ENCODE measurements around the gene G6PC3.
"Not testable (repeated sequence)": the region's sequence is repeated elsewhere in the genome, so short reads cannot be mapped to it uniquely, and the experiment has no call there.

G6PC3 gene

DNA sequence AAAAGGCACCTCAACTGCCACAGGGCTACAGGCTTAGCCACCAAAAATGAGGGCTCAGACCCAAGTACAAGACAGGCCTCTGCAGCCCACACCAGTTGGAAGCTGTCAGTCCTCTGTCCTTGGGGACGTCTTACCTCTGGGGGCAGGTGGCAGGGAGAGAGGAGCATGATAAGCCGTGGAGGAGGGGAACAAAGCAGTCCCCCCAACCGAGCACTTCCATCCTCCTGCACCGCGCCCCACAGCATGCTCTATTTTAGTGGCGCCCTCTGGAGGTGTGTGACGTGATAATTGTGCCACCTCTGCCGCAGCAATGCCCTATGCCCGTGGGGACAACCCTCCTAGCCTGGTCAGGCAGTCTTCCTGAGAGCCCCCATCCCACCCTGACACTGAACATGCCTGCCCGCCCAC, 13.6 kb downstream of the G6PC3 start:
- peak; percentile 24 for DNase-seq (ENCODE audit: low read depth)

DNA sequence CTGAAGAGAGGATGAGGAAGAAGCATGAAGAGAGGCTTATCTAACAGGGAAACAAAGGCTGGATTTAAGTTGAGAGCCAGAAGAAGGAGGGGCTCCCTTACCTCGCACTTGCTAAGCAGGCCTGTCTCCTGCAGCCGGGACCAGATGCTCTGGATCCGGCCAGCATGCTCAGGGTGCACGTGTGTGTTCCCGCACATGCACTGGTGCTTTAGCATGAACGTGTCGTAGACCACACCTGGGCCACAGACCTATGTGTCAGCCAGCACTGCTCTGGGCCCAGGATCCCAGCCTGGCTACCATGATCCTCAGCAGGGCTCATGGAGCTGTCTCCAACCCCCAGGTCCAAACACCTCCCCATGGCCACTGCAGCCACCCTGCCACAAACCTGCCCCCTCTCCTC, 14.4 kb downstream of the G6PC3 start:
- DNase-seq (ENCODE audit: low read depth): no peak

DNA sequence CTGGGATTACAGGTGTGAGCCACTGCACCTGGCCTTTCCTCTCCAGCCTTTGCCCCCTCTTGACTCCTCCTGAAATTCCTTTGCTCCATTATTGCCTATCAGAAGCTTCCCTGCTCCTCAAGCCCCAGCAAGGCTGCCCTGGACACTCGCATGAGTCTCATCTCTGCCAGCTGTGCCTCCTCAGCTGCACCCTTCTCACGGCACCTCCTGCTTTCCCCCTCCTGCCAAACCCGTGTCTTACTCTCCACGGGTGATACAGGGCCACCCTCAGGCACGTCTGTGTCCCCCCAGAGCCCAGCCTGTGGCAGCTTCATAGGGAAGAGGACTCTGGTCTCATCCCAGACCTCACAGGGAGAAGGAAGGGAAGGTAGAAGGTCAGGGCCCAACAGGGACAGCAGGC, 15.4 kb downstream of the G6PC3 start:
- no peak for DNase-seq (ENCODE audit: low read depth)

DNA sequence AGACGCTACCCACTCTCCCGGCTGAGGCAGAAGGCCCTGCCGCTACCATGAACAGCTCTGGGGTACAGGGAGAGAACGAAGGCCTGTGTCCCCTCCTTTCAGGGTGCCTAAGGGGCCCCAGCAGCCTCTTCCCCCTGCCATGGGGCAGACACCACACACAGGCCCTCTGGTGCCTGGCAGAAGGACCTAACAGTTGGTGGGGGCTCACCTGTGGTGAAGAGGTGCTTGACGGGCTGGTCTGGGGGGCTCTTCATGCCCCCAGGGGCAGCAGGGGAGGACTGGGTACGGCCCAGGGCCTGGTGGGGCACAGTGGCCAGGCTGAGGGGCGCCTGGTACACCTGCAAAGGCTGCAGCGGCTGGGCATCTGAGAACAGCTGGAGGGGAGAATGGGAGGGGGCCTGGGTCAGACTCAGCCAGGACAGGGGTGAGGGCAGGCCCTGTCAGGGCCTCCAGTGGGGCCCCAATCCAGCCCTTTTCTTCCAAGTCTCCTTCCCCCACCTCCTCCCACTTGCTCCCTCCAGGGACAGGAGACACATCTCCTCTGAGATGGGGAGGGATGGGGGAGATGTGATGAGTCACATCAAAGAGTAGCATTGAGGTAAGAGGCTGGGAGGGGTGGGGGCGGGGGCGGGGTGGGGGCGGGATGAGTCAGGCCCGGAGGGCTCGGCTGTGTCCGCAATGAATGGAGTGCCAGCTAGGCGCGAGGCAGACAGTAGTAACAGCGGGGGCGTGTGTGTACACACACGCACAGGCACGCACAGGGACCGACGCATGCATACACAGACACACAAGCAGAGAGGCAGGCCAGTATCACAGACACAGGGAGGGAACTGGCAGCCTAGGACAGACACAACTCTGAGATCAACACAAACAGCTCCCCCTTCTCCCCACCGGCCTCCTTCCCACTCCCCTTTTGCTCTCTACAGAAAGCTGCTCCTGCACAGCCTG, 16.1 kb downstream of the G6PC3 start:
- peak; percentile 41 for DNase-seq (ENCODE audit: low read depth)

DNA sequence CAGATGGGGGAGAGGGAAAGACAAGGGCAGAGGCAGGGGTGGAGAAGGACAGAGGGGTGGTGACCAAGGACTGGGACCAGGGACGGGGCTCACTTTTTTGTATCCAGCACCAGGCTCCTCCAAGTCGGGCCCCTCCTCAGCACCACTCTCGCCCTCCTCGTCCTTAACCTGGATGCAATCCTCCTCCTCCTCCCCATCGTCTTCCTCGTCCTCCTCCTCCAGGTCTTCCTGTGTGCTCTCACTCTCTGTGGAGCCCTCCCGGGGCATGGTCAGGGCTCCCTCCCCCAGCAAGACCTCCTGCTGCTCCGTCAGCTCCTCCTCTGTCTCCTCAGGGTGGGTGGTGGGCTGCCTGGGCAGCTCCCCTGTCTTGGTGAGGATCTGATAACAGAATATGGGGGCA, 16.8 kb downstream of the G6PC3 start:
- DNase-seq (ENCODE audit: low read depth): no peak

DNA sequence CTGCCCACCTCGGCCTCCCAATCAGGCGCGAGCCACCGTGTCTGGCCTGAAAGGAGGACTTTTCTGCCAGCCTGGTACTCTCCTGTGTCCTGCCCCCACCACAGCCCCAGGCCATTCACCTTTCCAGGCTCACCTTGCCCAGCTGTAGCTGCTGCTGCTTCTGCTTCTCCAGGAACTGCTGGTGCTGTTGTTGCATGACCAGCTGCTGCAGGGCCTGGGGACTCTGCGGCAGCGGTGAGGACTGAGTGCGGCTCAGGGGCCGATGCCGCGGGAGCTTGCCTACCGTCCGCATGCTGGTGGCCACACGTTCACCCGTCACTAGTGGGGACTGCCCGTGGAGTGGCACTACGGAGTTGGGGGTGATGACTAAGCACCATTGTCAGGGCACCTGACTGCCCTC, 17.7 kb downstream of the G6PC3 start:
- no peak for DNase-seq (ENCODE audit: low read depth)

DNA sequence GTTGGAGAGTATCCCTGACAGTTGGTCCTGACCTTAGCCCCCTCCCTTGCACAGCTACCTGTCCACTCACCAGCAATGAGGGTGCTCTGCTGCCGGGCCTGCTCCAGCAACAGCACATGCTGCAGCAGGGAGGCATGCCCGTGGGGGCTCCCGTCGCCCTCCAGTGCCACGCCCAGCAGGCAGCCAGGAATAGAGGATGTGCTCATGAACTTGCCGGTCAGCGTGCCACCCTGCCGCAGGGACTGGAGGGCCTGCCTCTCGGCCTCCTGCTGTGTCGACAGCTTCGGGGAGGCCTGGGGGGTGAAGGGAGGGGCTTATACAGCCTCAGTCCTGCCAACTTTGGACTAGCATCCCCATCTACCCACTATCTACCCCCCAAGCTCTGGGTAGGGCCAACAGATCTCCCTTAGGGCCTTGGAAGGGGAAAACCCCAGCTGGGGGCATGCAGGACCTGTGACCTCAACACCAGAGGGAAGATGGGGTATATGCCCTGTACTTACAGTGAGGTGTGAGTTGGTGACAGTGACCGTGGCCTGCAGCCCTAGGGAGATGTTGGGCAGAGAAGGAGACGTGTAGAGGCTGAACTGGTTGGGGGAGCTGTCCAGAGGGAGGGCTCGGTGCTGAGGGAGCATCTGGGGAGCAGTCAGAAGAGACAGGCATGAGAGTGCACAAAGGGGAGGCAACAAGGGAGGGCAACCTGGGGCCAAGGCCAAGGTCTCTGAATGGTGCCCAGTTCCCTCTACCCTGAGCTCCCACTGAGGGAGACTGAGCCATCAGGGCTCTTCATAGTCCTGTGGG, 20.9 kb downstream of the G6PC3 start:
- no peak for DNase-seq (ENCODE audit: low read depth)

DNA sequence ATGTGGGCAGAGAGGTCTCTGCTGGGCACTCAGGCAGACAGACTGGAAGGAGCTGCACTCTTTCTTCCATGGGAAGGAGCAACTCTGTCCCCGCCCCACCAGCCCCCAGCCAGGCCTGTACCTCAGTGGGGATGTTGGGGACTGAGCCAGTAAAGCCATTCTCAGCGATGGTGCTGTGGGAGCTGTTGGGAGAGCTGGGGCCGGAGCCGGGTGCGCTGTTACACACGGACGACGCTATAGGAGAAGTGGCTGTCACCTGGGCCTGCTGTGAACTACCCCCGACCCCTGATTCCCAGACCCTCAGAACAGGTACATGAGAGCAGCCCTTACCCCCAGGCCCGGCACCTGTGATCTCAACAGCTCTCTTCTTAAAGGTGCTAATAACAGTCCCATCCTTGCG, 21.5 kb downstream of the G6PC3 start:
- no peak for DNase-seq (ENCODE audit: low read depth)

DNA sequence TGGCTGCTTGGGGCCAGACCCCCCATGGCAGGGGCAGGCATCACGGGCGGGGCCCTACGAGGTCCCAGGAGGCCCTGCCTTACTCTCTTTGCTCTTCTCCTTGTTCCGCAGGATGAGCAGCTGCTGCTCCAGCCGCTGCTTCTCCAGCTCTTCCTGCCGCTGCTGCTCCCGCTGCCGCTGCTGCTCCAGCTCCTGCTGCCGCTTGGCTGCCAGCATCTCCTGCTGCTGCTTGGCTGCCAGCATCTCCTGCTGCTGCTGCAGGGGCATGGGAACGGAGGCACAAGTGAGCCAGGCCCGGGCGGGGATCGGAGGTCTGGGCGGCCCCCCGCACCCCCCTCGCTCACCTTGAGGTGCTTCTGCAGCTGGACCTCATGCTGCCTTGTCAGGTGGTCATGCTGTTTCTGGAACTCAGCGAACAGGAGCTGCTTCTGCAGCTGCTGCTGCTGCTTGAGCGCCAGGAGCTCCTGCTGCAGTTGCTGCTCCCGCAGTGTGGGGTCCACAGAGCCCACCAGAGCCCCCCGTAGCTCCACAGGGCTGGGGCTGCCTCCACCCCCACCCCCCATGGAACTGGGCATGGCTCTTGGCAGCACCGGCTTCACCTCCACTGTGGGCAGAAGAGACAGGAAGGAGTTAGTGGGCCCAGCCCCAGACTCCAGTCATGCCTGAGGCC, 22.8 kb downstream of the G6PC3 start:
- no peak for DNase-seq (ENCODE audit: low read depth)

DNA sequence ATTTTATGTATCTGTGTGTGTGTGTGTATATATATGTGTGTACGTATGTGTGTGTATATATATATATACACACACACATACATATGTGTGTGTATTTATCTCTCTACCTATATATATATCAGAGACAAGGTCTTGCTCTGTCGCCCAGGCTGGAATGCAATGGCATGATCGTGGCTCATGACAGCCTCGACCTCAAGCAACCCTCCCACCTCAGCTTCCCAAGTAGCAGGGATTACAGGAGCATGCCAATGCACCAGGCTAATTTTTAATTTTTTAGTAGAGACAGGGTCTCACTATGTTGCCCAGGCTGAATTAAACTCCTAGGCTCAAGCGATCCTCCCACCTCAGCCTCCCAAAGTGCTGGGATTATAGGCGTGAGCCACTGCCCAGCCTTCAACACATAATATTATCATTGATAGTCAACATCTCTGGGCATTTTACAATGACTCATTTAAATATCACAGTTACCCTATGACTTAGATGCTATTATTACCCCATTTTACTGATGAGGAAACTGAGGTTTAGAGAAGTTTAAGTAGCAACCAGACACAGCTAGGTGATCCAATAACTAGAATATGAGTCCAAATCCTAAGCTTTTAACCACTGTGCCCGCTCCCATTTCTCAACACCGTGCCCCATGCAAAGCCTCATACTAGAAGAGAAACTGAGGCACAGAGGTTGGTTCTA, 24.3 kb downstream of the G6PC3 start:
- DNase-seq (ENCODE audit: low read depth): no peak

DNA sequence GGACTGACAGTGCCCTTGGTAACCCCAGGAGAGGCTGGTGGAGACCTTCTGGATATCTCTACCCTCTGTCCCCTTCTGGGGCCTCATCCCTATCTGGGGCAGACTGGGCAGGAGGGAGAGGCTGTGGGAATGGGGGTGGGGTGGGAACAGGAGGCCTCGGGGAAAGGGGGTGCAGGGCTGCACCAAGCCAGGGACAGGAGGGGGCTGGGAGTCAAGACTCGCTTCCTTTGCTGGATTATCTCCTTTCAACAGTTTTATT, 24.8 kb downstream of the G6PC3 start:
- DNase-seq (ENCODE audit: low read depth): no peak

DNA sequence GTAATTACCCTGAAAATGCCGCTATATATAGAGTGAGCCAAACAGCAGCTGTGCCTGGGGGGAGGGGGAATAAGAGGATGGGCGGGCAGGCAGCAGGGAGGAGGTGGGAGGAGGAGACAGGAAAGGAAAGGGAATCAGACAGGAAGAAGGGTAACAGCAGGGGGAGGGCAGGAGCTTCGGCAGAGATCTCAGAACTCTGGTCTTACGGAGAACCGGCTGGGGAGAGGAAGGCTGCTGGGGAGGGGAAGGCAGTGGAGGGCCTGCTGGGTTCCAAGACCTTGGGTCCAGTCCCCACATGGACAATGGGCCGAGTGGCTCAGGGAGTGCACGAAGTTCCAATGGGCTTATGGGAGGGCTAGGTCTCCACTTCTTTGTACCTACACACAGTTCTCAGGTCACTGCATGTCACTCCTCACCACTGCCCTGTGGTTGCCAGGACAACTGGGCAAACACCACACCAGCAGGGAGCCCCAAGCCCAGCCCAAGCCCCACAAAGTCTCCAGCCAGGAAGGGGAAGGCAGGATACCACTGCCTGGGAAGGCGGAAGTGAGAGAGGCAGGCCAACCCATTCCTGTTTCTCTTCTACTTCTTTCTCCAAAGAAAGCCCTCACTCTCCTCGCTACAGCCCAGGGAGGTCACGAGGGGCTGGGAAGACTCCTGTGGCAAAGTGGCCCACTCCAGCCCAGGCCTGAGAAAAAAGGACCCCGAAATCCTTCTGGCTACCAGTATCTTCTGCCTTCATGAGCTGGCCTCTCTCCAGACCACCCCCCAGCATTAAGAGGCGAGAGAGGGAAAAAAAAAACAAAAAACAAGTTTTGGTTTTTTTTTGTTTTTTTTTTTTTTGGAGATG, 25.3 kb downstream of the G6PC3 start:
- no peak for DNase-seq (ENCODE audit: low read depth)

DNA sequence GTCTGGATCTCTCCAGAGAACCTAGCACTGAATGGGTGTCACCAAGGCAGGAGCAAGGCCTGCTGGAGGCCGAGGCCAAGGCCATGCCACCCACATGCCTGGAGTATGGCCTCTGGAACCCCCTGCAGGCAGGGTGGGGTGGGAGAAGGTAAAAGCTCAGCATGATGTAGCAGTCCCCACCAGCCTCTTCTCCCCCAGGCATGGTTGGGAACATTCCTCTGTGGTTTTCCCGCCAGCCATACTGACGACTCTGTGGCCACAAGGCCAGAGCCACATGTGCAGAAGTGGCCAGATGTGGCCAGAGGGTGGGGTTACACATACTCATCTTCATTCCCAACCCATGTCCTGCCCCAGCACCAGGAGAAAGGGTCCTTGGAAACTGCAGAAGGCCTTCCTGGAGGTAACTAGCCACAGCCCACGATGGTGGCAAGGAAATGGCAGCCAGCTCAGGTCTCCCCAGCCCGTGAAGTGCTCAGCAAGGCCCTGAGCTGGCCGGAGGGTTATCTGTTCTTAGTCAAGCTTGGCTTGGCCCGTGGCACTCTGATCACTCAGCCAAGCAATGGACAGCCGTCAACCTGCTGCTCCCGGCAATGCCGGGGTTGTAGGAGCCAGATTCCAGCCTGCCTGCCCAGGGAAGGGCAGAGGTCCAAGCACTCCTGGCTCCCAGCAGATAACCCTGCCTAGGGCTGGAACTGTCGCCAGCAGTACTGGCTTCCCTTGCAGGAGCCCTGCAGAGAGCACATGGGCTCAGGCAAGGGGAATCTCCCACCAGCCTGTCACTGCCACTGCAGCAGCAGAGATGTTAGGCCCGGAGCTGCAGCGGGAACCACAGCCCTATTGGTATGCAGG, 26.8 kb downstream of the G6PC3 start:
- DNase-seq (ENCODE audit: low read depth): no peak

DNA sequence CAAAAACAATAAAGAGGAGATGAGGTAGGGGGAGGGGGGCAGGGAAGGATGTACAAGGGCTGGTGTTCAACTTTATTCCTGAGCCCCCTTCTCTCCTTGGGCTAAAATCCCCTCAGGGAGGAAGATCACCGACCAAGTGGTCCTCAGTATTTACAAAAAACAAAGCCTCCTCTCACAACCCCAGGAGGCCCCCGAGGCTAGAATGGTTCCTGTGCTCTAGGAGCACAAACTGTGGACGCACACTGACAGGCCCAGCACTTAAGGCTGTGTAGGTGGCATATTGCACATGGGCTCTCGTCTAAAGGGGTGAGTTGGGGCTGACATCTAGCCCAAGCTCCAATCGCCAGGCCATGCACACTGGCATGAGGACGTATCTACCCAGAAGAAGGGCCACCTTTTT, 31.3 kb downstream of the G6PC3 start:
- DNase-seq (ENCODE audit: low read depth): not testable (repeated sequence)

DNA sequence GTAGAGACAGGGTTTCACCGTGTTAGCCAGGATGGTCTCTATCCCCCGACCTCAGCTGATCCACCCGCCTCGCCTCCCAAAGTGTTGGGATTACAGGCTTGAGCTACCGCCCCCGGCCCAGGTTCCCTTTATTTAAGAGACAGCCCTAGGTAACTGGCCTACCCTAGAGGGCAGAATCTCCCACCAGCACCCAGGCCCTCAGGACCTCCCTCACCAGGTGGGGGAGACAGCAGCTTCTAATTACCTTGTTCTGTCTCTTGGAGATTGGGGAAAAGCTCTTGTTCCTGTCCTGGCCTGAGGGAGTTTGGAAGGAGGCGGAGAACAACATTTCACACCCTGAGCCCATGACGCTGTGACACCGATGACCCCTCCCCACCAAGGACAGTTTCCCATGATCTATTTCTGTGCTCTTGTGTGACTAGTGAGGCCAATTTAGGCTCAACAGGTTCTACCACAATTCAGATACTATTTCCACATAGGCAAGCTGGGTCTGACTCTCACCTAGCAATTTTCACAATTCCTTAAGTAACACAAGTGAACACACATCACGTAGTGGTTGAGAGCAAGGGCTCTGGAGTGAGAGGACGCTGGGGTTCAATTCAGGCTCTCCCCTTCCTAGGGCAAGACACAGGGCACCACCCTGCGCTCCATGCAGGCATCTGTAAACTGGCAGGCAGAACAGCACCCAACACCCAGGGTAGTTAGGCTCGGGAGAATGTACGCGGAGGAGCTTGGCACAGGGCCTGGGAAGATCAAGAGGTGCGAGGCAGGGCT, 32.5 kb downstream of the G6PC3 start:
- DNase-seq (ENCODE audit: low read depth): no peak

DNA sequence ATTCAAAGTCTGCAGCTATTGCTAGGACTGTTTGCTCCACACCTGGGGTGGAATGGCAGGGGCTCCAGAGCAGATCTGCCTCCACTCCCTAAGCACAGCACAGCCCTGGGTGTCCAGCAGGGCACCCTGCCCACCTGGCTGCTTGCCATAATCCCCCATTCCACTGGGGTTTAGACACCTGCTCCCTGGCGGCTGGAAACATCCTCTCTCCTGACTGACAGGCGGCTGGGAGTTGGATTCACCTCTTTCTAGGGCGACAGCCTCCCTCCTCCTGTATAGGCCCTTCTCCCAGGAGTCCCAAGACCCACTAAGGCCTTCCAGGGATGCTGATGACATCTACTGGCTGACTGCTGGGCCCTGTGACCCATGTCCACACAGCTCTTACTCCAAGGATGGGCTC, 34.9 kb downstream of the G6PC3 start:
- DNase-seq (ENCODE audit: low read depth): no peak

DNA sequence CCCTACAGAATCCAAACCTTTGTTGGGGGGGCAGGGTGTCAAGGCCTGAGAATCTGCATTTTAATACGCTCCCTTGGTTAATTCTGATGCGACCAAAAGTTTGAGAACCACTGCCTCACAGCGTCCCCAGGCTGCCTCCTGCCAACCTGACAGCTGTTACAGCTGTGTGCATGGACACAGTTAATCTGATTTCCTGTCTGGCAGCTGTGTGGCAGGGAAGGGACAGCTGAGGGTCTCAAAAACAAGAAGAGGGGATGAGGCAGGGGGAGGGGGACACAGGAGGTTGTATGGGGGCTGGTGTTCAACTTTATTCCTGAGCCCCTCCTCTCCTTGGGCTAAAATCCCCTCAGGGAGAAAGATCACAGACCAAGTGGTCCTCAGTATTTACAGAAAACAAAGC, 35.4 kb downstream of the G6PC3 start:
- DNase-seq (ENCODE audit: low read depth): no peak

DNA sequence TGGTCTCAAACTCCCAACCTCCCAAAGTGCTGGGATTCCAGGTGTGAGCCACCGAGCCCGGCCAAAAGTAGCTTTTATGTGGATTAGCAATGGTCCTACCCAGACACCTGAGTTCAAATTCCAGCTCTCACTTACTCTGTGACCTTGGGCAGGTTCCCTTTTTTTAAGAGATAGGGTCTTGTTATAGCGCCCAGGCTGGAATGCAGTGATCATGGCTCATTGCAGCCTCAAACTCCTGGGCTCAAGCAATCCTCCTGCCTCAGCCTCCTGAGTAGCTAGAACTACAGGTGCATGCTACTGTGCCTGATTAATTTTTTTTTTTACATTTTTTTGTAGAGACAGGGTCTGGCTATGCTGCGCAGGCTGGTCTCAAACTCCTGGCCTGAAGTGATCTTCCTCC, 36.3 kb downstream of the G6PC3 start:
- no peak for DNase-seq (ENCODE audit: low read depth)

DNA sequence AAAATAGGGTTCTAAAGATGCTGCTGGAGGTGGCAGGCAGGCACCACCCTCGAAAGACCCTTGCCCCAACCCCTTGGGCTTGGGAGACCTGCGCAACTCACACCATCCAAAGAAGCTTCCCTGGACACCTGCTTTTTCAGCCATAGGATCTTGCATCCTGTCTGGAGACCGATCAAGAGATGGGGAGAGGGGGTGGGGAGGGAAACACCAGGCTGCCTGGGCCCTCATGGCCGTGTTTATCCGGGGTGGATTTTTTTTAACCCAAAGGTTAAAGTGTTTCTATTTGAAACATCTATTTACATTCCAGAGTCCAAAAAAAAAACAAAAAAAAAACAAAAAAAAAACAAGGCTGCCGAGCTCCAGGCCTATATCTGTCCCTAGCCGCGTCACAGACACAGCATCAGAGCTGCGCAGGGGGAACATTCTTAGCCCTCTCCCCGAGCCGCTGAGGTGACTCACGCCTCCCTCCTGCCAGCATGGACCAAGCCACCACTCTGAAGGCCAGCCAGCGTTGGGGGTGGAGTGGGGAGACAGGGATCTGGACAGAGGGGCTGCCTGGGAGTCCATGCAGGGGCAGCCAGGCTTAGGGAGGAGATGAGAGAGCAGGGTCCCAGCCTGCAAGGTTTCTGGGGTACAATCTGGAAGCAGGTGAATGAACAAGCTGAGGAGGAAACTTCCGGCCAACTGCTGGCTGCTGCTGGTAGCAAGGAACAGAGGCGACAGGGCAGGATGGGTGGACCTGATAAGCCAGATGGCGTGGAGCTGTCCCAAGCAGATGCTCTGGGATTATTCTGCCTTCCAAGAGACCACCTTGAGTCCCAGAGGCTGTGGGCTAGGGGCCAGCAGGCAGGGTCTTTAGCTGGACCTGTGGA, 38.1 kb downstream of the G6PC3 start:
- no peak for DNase-seq (ENCODE audit: low read depth)

All from activated T-cell treated with anti-CD3 and anti-CD28 coated beads for 24 hours (primary cell).